Endothelial cell of umbilical vein (primary cell): Measurements from ENCODE around the gene SELENOO.

Experiments used
- EZH2 ChIP-seq: IDR thresholded peaks from 2 replicates; pipeline ENCODE4 v1.6.1; 2012; ENCODE audit warnings: borderline replicate concordance, low read depth, mild to moderate bottlenecking, moderate library complexity, low read length, inconsistent platforms; ENCODE audit not compliant: severe bottlenecking
- MYC ChIP-seq: IDR thresholded peaks from one replicate; pipeline ENCODE4 v1.6.1; 2011; ENCODE audit warnings: mild to moderate bottlenecking, low read depth, low read length
- POLR2A ChIP-seq: IDR thresholded peaks from 2 replicates; pipeline ENCODE4 v1.6.1; 2012; ENCODE audit warnings: low read depth, mild to moderate bottlenecking, control low read depth, low read length
- POLR2AphosphoS5 ChIP-seq: IDR thresholded peaks from 2 replicates; pipeline ENCODE4 v1.6.1; 2012; ENCODE audit warnings: low read depth, mild to moderate bottlenecking, control low read depth, low read length, moderate library complexity; ENCODE audit not compliant: insufficient read depth
- TF ChIP-seq, protein P1 (sequence below), 2 donors: IDR thresholded peaks; 1 replicate in 1 of 2; 2 replicates in 1 of 2; pipeline ENCODE4 v1.5.1; 2011; ENCODE audit warnings: low read length in 2 of 2, mild to moderate bottlenecking in 2 of 2, moderate library complexity in 2 of 2, control low read depth in 1 of 2, inconsistent platforms in 1 of 2, low read depth in 1 of 2; ENCODE audit not compliant: insufficient read depth in 1 of 2; ENCODE audit errors: extremely low read depth in 1 of 2

DNA sequence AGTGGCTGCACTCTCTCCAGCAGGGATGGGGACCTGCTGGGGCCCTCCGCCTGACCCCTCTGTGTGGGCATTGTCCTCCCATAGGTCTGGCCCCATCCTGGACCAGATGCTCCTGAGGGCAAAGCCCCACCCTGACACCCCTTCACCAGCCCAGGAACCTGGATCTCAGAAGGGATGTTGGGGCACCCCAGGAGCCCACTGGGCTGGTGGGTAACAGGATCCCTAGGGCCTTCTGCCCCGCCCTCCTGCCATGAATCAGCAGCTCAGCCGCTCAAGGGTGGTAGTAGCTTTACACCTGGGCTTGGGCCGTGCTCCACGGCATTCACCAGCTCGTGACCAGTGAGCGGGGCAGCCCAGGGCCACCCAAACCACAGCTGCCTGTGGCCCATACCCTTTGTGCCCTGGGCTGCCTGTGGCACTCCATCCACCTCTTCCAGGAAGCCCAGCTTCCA lies 61.7 kb downstream of the SELENOO start:
- TF ChIP-seq, protein P1, sequence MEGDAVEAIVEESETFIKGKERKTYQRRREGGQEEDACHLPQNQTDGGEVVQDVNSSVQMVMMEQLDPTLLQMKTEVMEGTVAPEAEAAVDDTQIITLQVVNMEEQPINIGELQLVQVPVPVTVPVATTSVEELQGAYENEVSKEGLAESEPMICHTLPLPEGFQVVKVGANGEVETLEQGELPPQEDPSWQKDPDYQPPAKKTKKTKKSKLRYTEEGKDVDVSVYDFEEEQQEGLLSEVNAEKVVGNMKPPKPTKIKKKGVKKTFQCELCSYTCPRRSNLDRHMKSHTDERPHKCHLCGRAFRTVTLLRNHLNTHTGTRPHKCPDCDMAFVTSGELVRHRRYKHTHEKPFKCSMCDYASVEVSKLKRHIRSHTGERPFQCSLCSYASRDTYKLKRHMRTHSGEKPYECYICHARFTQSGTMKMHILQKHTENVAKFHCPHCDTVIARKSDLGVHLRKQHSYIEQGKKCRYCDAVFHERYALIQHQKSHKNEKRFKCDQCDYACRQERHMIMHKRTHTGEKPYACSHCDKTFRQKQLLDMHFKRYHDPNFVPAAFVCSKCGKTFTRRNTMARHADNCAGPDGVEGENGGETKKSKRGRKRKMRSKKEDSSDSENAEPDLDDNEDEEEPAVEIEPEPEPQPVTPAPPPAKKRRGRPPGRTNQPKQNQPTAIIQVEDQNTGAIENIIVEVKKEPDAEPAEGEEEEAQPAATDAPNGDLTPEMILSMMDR (IDR thresholded peaks at IDR 0.05; ENCODE audit: extremely low read depth in 1 of 2, insufficient read depth in 1 of 2, low read depth in 1 of 2, low read length in 2 of 2): no peak
- no peak for TF ChIP-seq EZH2
- TF ChIP-seq MYC: no peak
- TF ChIP-seq POLR2A: no peak
- no peak for TF ChIP-seq POLR2AphosphoS5
